OCI-LY1 (cell line): Measurements from ENCODE around the gene FOXD4.
"Not testable (repeated sequence)": the region's sequence is repeated elsewhere in the genome, so short reads cannot be mapped to it uniquely, and the experiment has no call there.

Source experiments
- H2AFZ ChIP-seq: fragments of 200-600 bp; sonication (generic), shearing (Covaris generic); 2 replicates; pipeline ENCODE4 v1.6.0; 2014; ENCODE audit warnings: antibody characterized with exemption, mild to moderate bottlenecking, low read length
- H3F3A ChIP-seq: fragments of 200-600 bp; sonication (generic), shearing (Covaris generic); 2 replicates; pipeline ENCODE4 v1.6.0; 2014; ENCODE audit warnings: mild to moderate bottlenecking, antibody characterized with exemption, low read length, moderate library complexity; ENCODE audit not compliant: insufficient read depth
- H3K27ac ChIP-seq: fragments of 200-600 bp; sonication (generic); 2 replicates; pipeline ENCODE4 v1.5.1; 2014; ENCODE audit warnings: low read length, mixed run types, mild to moderate bottlenecking, low read depth; ENCODE audit not compliant: poor library complexity, severe bottlenecking
- H3K27me3 ChIP-seq: fragments of 200-600 bp; sonication (generic); 2 replicates; pipeline ENCODE4 v1.6.0; 2014; ENCODE audit warnings: antibody characterized with exemption, mild to moderate bottlenecking, low read length, moderate library complexity; ENCODE audit not compliant: insufficient read depth
- H3K36me3 ChIP-seq: fragments of 200-600 bp; sonication (generic); 2 replicates; pipeline ENCODE4 v1.6.1; 2014; ENCODE audit warnings: mild to moderate bottlenecking, antibody characterized with exemption, low read length, moderate library complexity, mixed read lengths; ENCODE audit not compliant: insufficient read depth
- H3K4me1 ChIP-seq: fragments of 200-600 bp; sonication (generic); 2 replicates; pipeline ENCODE4 v1.5.1; 2014; ENCODE audit warnings: mild to moderate bottlenecking, low read length, moderate library complexity; ENCODE audit not compliant: insufficient read depth, severe bottlenecking
- H3K4me2 ChIP-seq: fragments of 200-600 bp; sonication (generic), shearing (Covaris generic); 2 replicates; pipeline ENCODE4 v1.6.1; 2014; ENCODE audit warnings: low read length
- H3K4me3 ChIP-seq: fragments of 200-600 bp; sonication (generic); 2 replicates; pipeline ENCODE4 v1.5.1; 2014; ENCODE audit warnings: low read length, low read depth, mild to moderate bottlenecking, mixed read lengths; ENCODE audit not compliant: poor library complexity, severe bottlenecking
- H3K79me2 ChIP-seq: fragments of 200-600 bp; shearing (Covaris generic); 2 replicates; pipeline ENCODE4 v1.6.1; 2016; ENCODE audit warnings: mixed run types, low read length, mixed read lengths; ENCODE audit not compliant: insufficient read depth
- H3K9ac ChIP-seq: fragments of 200-600 bp; sonication (generic), shearing (Covaris generic); 2 replicates; pipeline ENCODE4 v1.6.1; 2014; ENCODE audit warnings: mild to moderate bottlenecking, low read length, mixed read lengths
- H3K9me2 ChIP-seq: fragments of 200-600 bp; sonication (generic), shearing (Covaris generic); 2 replicates; pipeline ENCODE4 v1.6.1; 2014; ENCODE audit warnings: low read depth, mild to moderate bottlenecking, low read length, mixed read lengths
- H3K9me3 ChIP-seq: fragments of 200-600 bp; shearing (Covaris generic); 2 replicates; pipeline ENCODE4 v1.6.1; 2014; ENCODE audit warnings: low read length, mixed read lengths
- H4K20me1 ChIP-seq: fragments of 200-600 bp; sonication (generic), shearing (Covaris generic); 2 replicates; pipeline ENCODE4 v1.6.0; 2016; ENCODE audit warnings: mild to moderate bottlenecking, low read length; ENCODE audit not compliant: insufficient read depth

Gene FOXD4

DNA sequence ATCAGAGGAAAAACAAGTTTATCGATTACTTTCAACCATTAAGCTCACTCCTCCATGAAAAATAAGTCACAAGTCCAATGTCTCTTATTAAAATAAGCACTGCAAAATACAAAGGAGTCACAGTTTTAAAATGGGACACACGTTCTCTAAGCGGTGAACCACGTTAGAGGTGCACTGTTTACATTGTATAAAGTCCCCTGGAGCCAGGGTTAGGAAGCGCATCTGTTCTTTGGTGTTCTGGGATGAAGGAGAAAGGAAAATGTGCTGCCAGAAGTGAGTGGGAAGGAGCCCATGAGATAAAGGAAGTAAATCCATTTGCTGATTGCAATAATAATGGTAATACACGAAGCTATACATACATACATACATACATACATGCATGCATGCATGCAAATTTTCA, 30.4 kb downstream of the FOXD4 start:
- H3K4me2 ChIP-seq, H2AFZ ChIP-seq, H3K4me1 ChIP-seq, H3K79me2 ChIP-seq, H3K36me3 ChIP-seq, H4K20me1 ChIP-seq, H3K4me3 ChIP-seq, H3K27me3 ChIP-seq, H3K9ac ChIP-seq, H3K9me3 ChIP-seq, H3K9me2 ChIP-seq, H3K27ac ChIP-seq, H3F3A ChIP-seq: not testable (repeated sequence)

- H4K20me1 ChIP-seq, H3K9ac ChIP-seq, H3K27me3 ChIP-seq, H3K79me2 ChIP-seq, H3F3A ChIP-seq, H3K27ac ChIP-seq, H3K9me3 ChIP-seq, H3K4me2 ChIP-seq, H3K36me3 ChIP-seq, H2AFZ ChIP-seq, H3K4me1 ChIP-seq, H3K9me2 ChIP-seq, H3K4me3 ChIP-seq: not testable (repeated sequence)
Measured at GRCh38 chr9:87105-87504, 31.1 kb downstream of the FOXD4 start.

- H3K79me2 ChIP-seq, result not testable (repeated sequence)
Measured at GRCh38 chr9:86697-87096, 31.5 kb downstream of the FOXD4 start.

GRCh38 chr9:82932-83689, 35.1 kb downstream of the FOXD4 start:
- H3K27me3 ChIP-seq, H3K4me3 ChIP-seq, H3K36me3 ChIP-seq, H4K20me1 ChIP-seq, H3K4me1 ChIP-seq, H3K27ac ChIP-seq, H3K4me2 ChIP-seq, H3K9ac ChIP-seq, H2AFZ ChIP-seq, H3K9me3 ChIP-seq, H3K79me2 ChIP-seq, H3K9me2 ChIP-seq, H3F3A ChIP-seq: not testable (repeated sequence)

More at GRCh38 chr9:86697-87096, 31.5 kb downstream of the FOXD4 start:
- not testable (repeated sequence) for H3K9me2 ChIP-seq, H4K20me1 ChIP-seq, H3K4me1 ChIP-seq, H3K4me3 ChIP-seq, H3K27ac ChIP-seq, H2AFZ ChIP-seq, H3K9me3 ChIP-seq, H3K9ac ChIP-seq, H3K27me3 ChIP-seq, H3K4me2 ChIP-seq, H3K36me3 ChIP-seq, H3F3A ChIP-seq

DNA sequence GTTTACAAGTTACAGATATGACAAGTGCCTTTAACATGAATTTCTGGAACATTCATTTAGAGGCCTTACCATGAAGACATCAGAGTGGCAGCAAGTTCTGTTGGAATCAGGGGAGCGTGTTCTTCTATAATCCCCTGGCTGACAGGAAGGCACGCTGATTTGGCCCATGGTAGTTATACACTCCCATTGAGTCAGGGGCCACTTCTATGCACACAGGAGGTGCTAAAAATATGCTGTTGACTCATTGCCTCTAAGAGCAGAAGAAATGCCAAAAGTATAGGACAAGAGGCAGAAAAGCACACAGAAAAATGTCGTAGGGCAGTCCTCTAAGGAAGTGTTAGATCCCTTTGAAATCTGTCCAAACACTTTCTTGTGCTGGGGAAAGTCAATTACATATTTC, 39.9 kb downstream of the FOXD4 start:
- H3K27me3 ChIP-seq, result not testable (repeated sequence)

GRCh38 chr9:76389-76788, 41.8 kb downstream of the FOXD4 start:
- H2AFZ ChIP-seq, H3K27ac ChIP-seq, H4K20me1 ChIP-seq, H3K27me3 ChIP-seq, H3K4me2 ChIP-seq, H3K4me1 ChIP-seq, H3K79me2 ChIP-seq, H3K4me3 ChIP-seq, H3K36me3 ChIP-seq, H3K9ac ChIP-seq, H3K9me3 ChIP-seq, H3F3A ChIP-seq, H3K9me2 ChIP-seq: not testable (repeated sequence)

More for the DNA sequence above, 39.9 kb downstream of the FOXD4 start:
- H3K79me2 ChIP-seq, H3K4me2 ChIP-seq, H3F3A ChIP-seq, H3K9ac ChIP-seq, H3K9me3 ChIP-seq, H3K27ac ChIP-seq, H3K9me2 ChIP-seq, H3K36me3 ChIP-seq, H3K4me1 ChIP-seq, H4K20me1 ChIP-seq, H2AFZ ChIP-seq, H3K4me3 ChIP-seq: not testable (repeated sequence)

DNA sequence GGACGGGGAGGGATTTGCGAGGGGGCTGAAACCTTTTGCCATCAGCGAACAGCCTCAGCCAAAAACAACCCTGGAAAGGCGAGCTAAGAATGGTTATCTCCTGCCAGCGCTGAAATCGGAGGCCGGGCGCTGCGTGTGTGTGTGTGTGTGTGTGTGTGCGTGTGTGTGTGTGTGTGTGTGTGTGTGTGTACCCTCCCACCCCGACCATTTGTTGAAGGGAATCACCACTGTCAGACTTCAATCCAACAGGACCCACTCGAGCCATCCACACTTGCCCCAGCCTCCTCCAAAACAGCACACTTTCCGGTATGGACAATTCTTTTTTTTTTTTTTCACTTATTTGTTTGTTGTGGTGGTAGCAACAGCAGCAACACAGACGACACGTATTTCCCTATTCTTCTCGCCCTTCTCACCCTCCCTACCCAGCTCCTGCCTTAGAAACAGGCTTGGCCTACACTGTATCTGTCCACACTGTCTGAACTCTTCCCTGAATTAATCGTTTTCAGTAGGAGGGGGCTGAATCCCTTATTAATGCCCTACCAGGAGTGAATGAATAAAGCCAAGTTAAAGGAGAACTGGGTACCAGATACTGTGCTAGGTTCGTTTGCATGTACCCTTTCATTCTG, 44.2 kb downstream of the FOXD4 start:
- H2AFZ ChIP-seq, H3K4me2 ChIP-seq, H3K4me3 ChIP-seq, H3K9me2 ChIP-seq, H3K27ac ChIP-seq, H3F3A ChIP-seq, H3K27me3 ChIP-seq, H3K4me1 ChIP-seq, H3K36me3 ChIP-seq, H3K79me2 ChIP-seq, H3K9ac ChIP-seq, H3K9me3 ChIP-seq, H4K20me1 ChIP-seq: not testable (repeated sequence)
